Hepatocyte (in vitro differentiated cells): ENCODE data around the gene RPL37A. TPM values are rescaled to one million over a fixed set of nuclear protein-coding genes. Genes with fewer than 3 reads are reported as not detected.

ENCODE experiments used
- DNase-seq: peaks from one replicate; pipeline ENCODE4 v3.0.0-alpha.2; 2016; ENCODE audit warnings: low spot score
- H2AFZ ChIP-seq: fragments of 200-600 bp; sonication (generic); 2 replicates; pipeline ENCODE4 v1.6.0; 2016; ENCODE audit warnings: antibody characterized with exemption, mild to moderate bottlenecking
- H3K27ac ChIP-seq: fragments of 200-600 bp; sonication (generic); 2 replicates; pipeline ENCODE4 v1.5.1; 2016; ENCODE audit warnings: mild to moderate bottlenecking
- H3K27me3 ChIP-seq: fragments of 200-600 bp; sonication (generic); 2 replicates; pipeline ENCODE4 v1.6.1; 2016
- H3K36me3 ChIP-seq: fragments of 200-600 bp; sonication (generic); replicated peaks from 2 replicates; pipeline ENCODE4 v1.5.1; 2016; ENCODE audit warnings: low read depth; ENCODE audit not compliant: insufficient read depth
- H3K4me1 ChIP-seq: fragments of 200-600 bp; sonication (generic); 2 replicates; pipeline ENCODE4 v1.5.1; 2016; ENCODE audit warnings: mild to moderate bottlenecking, moderate library complexity; ENCODE audit not compliant: insufficient read depth
- H3K4me2 ChIP-seq: fragments of 200-600 bp; sonication (generic); 2 replicates; pipeline ENCODE4 v1.6.0; 2016
- H3K4me3 ChIP-seq: fragments of 200-600 bp; sonication (generic); 2 replicates; pipeline ENCODE4 v1.5.1; 2016; ENCODE audit warnings: mild to moderate bottlenecking
- H3K79me2 ChIP-seq: fragments of 200-600 bp; sonication (generic); 2 replicates; pipeline ENCODE4 v1.6.0; 2017; ENCODE audit warnings: mild to moderate bottlenecking
- H3K9me2 ChIP-seq: fragments of 200-600 bp; sonication (generic); replicated peaks from 2 replicates; pipeline ENCODE4 v1.6.0; 2017; ENCODE audit warnings: mild to moderate bottlenecking; ENCODE audit not compliant: insufficient read depth
- H3K9me3 ChIP-seq: fragments of 200-600 bp; sonication (generic); 2 replicates; pipeline ENCODE4 v1.5.1; 2016; ENCODE audit warnings: low read depth, mild to moderate bottlenecking
- H4K20me1 ChIP-seq: fragments of 200-600 bp; sonication (generic); 2 replicates; pipeline ENCODE4 v1.6.0; 2016; ENCODE audit warnings: mild to moderate bottlenecking; ENCODE audit not compliant: insufficient read depth, poor library complexity, severe bottlenecking
- EZH2 ChIP-seq: fragments of 200-600 bp; sonication (generic); IDR thresholded peaks from 2 replicates; pipeline ENCODE4 v1.6.1; 2016; ENCODE audit warnings: antibody characterized with exemption, mild to moderate bottlenecking, borderline replicate concordance
- EZH2phosphoT487 ChIP-seq: fragments of 200-600 bp; sonication (generic); IDR thresholded peaks from one replicate; pipeline ENCODE4 v1.6.1; 2018; ENCODE audit warnings: antibody characterized with exemption, mild to moderate bottlenecking, low read depth, moderate library complexity; ENCODE audit not compliant: unreplicated experiment, severe bottlenecking
- WGBS: methylation state at CpG from one replicate; pipeline ENCODE4 v1.1.6; 2016; ENCODE audit warnings: low lambda C conversion rate; ENCODE audit errors: missing lambda C conversion rate; 5-methylcytosine and 5-hydroxymethylcytosine counted together
- polyA plus RNA-seq: library from polyadenylated mRNA; unstranded; fragments of >200 nt; fragmentation: Nextera tagmentation; extraction: Ambion mirVana; gene quantifications from 2 replicates; pipeline ENCODE4 v1.2.1, GENCODE V29; 2016
- total RNA-seq: library from RNA; depleted of rRNA; stranded (reverse); fragments of >200 nt; gene quantifications from 2 replicates; pipeline ENCODE4 v1.2.3, GENCODE V29; 2014
- TF ChIP-seq, protein P1 (sequence below): fragments of 200-600 bp; sonication (generic); IDR thresholded peaks from 2 replicates; pipeline ENCODE4 v1.5.1; 2016; ENCODE audit warnings: antibody characterized with exemption, mild to moderate bottlenecking; ENCODE audit not compliant: poor library complexity

Gene RPL37A
- total and polyA plus RNA-seq, 2 experiments from 2014 or later: 1,060 to 1,119 TPM

GRCh38 chr2:216504376-216504762 lies 5.7 kb downstream of the RPL37A start:
- no peak for TF ChIP-seq EZH2
- no peak for TF ChIP-seq EZH2phosphoT487
- H3K9me3 ChIP-seq: no peaks in the 10 kb centered on the region
- H3K4me3 ChIP-seq: no peak overlapping the region
- DNase-seq: no peak
- H3K4me1 ChIP-seq: peaks cover 16% of the 10 kb centered on the region
- no peak overlapping the region for H2AFZ ChIP-seq
- H3K9me2 ChIP-seq: no peaks in the 10 kb centered on the region
- no peak overlapping the region for H3K27ac ChIP-seq
- 52% methylated on average over 1 of the region's 1 CpG for WGBS
- peaks cover 37% of the 10 kb centered on the region for H4K20me1 ChIP-seq
- H3K79me2 ChIP-seq: peaks cover 39% of the 10 kb centered on the region
- no peaks in the 10 kb centered on the region for H3K27me3 ChIP-seq
- no peak overlapping the region for H3K4me2 ChIP-seq
- peaks cover 14% of the 10 kb centered on the region for H3K36me3 ChIP-seq

- WGBS: 98% methylated on average over 15 of the region's 15 CpGs
- no peak for DNase-seq
- peaks cover 26% of the 10 kb centered on the region for H4K20me1 ChIP-seq
- no peak overlapping the region for H3K27ac ChIP-seq
- H3K4me2 ChIP-seq: no peak overlapping the region
- H3K4me3 ChIP-seq: no peak overlapping the region
- no peaks in the 10 kb centered on the region for H3K9me3 ChIP-seq
- no peaks in the 10 kb centered on the region for H3K27me3 ChIP-seq
- H3K79me2 ChIP-seq: peaks cover 29% of the 10 kb centered on the region
- H2AFZ ChIP-seq: no peak overlapping the region
- TF ChIP-seq, protein P1, sequence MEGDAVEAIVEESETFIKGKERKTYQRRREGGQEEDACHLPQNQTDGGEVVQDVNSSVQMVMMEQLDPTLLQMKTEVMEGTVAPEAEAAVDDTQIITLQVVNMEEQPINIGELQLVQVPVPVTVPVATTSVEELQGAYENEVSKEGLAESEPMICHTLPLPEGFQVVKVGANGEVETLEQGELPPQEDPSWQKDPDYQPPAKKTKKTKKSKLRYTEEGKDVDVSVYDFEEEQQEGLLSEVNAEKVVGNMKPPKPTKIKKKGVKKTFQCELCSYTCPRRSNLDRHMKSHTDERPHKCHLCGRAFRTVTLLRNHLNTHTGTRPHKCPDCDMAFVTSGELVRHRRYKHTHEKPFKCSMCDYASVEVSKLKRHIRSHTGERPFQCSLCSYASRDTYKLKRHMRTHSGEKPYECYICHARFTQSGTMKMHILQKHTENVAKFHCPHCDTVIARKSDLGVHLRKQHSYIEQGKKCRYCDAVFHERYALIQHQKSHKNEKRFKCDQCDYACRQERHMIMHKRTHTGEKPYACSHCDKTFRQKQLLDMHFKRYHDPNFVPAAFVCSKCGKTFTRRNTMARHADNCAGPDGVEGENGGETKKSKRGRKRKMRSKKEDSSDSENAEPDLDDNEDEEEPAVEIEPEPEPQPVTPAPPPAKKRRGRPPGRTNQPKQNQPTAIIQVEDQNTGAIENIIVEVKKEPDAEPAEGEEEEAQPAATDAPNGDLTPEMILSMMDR: no peak
- TF ChIP-seq EZH2 (no peak), EZH2phosphoT487 (no peak)
- H3K9me2 ChIP-seq: no peaks in the 10 kb centered on the region
- peaks cover 5% of the 10 kb centered on the region for H3K36me3 ChIP-seq
- peaks cover 5% of the 10 kb centered on the region for H3K4me1 ChIP-seq
These were observed 6.8 kb downstream of the RPL37A start for GRCh38 chr2:216505133-216506106.

DNA sequence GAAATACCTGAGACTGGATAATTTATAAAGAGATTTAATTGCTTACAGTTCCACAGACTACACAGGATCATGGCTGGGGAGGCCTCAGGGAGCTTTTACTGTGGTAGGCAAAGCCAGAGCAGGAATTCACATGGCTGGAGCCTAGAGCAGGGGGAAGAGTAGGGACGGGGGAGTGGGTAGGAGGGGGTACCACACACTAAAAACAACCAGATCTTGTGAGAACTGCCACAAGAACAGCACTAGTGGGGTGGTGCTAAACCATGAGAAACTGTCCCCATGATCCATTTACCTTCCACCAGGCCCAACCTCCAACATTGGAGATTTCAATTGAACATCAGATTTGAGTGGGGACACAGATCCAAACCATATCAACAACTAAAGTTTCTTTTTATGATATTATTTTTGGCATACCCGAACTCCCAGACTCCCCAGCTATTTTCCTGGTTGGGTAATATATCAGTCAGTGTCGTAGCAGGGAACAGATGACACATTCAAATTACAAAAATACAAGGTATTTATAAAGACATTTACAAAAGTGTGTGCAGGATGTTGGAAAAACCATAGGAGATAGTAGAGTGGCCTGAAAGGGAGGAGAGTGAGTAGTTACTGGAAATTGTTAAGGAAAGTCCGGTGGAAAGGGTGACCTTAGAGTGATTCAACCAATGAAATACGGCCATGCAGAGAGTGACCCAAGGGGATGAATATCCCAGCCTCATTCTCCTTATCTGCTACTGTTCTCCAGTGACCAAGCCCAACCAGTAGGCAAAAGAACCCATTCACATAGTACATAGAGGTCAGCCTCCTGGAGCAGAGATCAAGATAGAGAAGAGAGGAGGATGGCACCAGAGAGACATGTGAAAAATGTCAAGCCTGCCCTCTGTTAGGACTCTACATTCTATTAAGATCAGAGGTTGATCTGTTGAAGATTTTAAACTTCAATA lies 8.8 kb downstream of the RPL37A start:
- H3K79me2 ChIP-seq: peaks cover 9% of the 10 kb centered on the region
- TF ChIP-seq EZH2: no peak
- no peak for TF ChIP-seq EZH2phosphoT487
- TF ChIP-seq, protein P1: no peak
- DNase-seq: no peak
- H3K4me1 ChIP-seq: no peaks in the 10 kb centered on the region
- H3K9me3 ChIP-seq: no peaks in the 10 kb centered on the region
- H4K20me1 ChIP-seq: peaks cover 8% of the 10 kb centered on the region
- H3K4me3 ChIP-seq: no peak overlapping the region
- peaks cover under 1% of the 10 kb centered on the region for H3K36me3 ChIP-seq
- WGBS: 84% methylated on average over 5 of the region's 5 CpGs
- no peaks in the 10 kb centered on the region for H3K9me2 ChIP-seq
- no peak overlapping the region for H2AFZ ChIP-seq
- H3K27me3 ChIP-seq: no peaks in the 10 kb centered on the region
- H3K4me2 ChIP-seq: no peak overlapping the region
- H3K27ac ChIP-seq: no peak overlapping the region
